GM19035 (cell line): ENCODE results near the gene SLC7A4.

ENCODE experiments used
- ATAC-seq: cut with Tn5 transposase; IDR thresholded peaks from one replicate; pipeline ENCODE4 v1.9.1; 2021; ENCODE audit not compliant: unreplicated experiment

The SLC7A4 gene

GRCh38 chr22:20989323-20990138, 42.8 kb downstream of the SLC7A4 start:
- no peak for ATAC-seq

GRCh38 chr22:20988573-20989322, 43.6 kb downstream of the SLC7A4 start:
- ATAC-seq: no peak

DNA sequence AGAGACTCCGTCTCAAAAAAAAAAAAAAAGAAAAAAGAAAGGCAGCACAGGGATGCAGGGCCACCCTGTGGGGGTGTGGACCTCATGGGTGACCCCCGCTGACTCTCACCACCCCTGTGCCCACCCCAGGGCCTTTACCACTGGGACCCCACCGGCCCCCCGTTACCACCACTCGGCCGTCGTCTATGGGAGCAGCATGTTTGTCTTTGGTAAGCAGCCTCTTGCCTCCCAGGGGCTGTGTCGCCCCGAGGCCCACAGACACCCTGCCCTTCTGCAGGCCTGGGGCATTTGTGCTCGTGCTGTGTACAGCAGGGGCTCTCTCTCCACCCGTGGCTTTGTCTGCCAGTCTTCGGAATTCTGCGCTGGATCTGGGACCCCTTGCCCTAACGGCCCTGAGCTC, 45.0 kb downstream of the SLC7A4 start:
- no peak for ATAC-seq

DNA sequence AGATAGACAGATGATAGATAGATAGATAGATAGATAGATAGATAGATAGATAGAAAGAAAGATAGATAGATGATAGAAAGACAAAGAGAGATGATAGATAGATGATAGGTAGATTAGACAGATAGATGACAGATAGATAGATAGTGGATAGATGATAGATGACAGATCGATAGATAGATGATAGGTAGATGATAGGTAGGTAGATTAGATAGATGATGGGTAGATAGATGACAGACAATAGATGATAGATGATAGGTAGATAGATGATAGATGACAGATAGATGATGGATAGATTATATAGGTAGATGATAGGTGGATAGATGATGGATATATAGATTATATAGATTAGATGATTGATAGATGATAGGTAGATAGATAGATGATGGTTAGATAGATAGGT, 46.0 kb downstream of the SLC7A4 start:
- no peak for ATAC-seq

DNA sequence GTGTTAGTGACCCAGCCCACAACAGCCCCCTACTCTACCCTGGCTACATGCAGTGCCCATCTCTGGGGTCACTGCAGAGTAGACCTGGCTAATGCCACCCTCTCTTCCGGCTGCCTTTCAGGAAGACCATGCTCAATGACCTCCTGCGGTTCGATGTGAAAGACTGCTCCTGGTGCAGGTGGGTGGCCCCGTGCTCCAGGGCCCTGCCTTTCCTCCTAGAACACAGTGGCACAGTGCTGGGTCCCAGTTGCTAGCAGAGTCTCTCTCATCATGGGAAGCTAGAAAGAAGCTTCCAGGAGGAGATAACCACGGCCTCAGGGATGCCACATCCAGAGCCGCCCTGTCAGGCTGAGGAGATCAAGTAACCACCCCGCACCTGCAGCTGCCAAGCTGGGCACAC, 46.6 kb downstream of the SLC7A4 start:
- ATAC-seq: no peak

- ATAC-seq: no peak
Measured at GRCh38 chr22:20983081-20983771, 49.1 kb downstream of the SLC7A4 start.

DNA sequence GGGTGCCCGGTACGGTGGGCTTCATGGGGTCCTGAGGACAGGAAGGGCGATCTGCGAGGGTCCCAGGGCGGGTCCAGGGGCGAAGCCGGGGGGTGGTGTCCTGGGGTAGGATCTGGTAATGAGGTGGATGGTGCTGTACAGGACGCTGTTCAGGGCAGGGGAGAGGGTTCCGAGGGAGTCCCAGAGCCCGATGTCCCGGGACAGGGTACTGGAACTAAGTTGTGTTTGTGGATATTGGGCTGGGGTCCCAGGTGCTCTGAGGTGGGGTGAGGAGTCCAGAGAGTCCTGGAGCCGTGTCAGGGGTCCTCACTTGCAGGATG, 49.8 kb downstream of the SLC7A4 start:
- peak; percentile 22 for ATAC-seq

- ATAC-seq: peak; percentile 83
Measured at GRCh38 chr22:20981787-20982562, 50.4 kb downstream of the SLC7A4 start, which contains the start of gene LZTR1. Gene LZTR1, plus strand, starts transcription at chr22:20982297. Its CDS starts 75 bp downstream, at chr22:20982372.

GRCh38 chr22:20980938-20981722, 51.2 kb downstream of the SLC7A4 start:
- ATAC-seq: no peak

GRCh38 chr22:20980523-20980922, 51.8 kb downstream of the SLC7A4 start:
- no peak for ATAC-seq

DNA sequence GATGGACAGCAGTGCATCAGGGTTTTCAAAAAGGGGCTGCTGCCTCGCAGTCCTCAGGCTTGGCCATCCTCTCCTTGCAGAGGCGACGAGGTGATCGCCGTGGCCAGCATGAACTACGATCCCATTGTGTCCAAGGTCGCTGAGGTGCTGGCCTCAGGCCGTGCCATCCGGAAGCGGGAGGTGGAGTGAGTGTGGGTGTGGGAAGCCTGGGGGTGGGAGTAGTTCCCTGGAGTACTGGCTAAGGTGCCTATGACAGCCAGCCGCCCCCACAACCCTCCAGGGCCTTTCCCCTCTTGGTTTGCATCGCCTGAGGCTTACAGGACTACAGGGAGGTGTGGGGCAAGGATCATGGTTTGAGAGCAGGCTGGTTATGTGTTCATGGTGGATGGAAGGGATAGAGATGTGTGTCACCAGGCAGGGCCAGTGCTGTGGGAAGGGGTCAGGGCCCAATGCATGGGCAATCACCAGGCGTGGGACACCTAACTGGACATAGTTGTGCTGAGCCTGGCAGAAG, 52.4 kb downstream of the SLC7A4 start:
- ATAC-seq: no peak

DNA sequence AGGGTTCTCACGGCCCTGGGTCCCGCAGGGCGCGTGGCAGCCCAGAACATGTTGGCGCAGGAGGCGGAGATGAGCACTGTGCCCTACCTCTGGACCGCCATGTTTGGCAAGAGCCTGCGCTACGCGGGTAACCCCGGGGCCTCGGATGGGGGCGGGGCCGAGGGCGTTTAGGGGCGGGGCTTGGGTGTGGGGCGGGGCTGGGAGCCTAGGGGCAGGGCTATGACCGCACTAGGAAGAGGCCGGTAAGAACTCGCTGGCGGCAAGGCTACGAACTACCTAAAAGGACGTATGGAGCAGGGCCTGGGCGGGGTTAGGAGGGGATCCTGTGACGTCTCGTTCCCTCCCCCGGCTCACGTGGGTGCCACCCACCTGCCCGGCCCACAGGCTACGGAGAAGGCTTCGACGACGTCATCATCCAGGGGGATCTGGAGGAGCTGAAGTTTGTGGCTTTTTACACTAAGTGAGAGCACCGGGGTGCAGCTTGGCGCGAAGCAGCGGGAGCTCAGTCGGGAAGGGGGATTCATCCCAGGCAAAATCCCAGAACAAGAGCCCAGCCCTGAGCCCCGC, 53.0 kb downstream of the SLC7A4 start:
- no peak for ATAC-seq
